SU-DHL-6 (cell line): Measurements from ENCODE around the gene GRIK4.

Experiments used
- H2AFZ ChIP-seq: fragments of 200-600 bp; sonication (generic); 2 replicates; pipeline ENCODE4 v1.6.1; 2014; ENCODE audit warnings: low read depth, mild to moderate bottlenecking, moderate library complexity, mixed read lengths, antibody characterized with exemption, low read length; ENCODE audit not compliant: severe bottlenecking
- H3F3A ChIP-seq: fragments of 200-600 bp; shearing (Covaris generic); 2 replicates; pipeline ENCODE4 v1.6.0; 2016; ENCODE audit warnings: antibody characterized with exemption, mild to moderate bottlenecking; ENCODE audit not compliant: insufficient read depth
- H3K27ac ChIP-seq: fragments of 200-600 bp; sonication (generic); 2 replicates; pipeline ENCODE4 v1.5.1; 2016; ENCODE audit warnings: low read depth, mild to moderate bottlenecking, low read length, moderate library complexity, mixed read lengths
- H3K27me3 ChIP-seq: fragments of 200-600 bp; sonication (generic), shearing (Covaris generic); 2 replicates; pipeline ENCODE4 v1.6.0; 2014; ENCODE audit warnings: mild to moderate bottlenecking, low read length
- H3K36me3 ChIP-seq: fragments of 200-600 bp; sonication (generic); 2 replicates; pipeline ENCODE4 v1.6.1; 2014; ENCODE audit warnings: mild to moderate bottlenecking, low read length, mixed read lengths
- H3K4me2 ChIP-seq: fragments of 300-600, 200-600 bp; shearing (Covaris generic), sonication (generic); 2 replicates; pipeline ENCODE4 v1.6.0; 2014; ENCODE audit warnings: low read length, low read depth, mild to moderate bottlenecking; ENCODE audit not compliant: poor library complexity, severe bottlenecking
- H3K4me3 ChIP-seq: fragments of 200-600 bp; sonication (generic); 2 replicates; pipeline ENCODE4 v1.5.1; 2014; ENCODE audit warnings: antibody characterized with exemption, low read length, mild to moderate bottlenecking, mixed read lengths; ENCODE audit not compliant: insufficient read depth, poor library complexity, severe bottlenecking
- H3K79me2 ChIP-seq: fragments of 200-600 bp; sonication (generic); 2 replicates; pipeline ENCODE4 v1.6.1; 2014; ENCODE audit warnings: mild to moderate bottlenecking, low read length, moderate library complexity; ENCODE audit not compliant: insufficient read depth
- H3K9ac ChIP-seq: fragments of 200-600 bp; sonication (generic); 2 replicates; pipeline ENCODE4 v1.7.0; 2014; ENCODE audit warnings: mild to moderate bottlenecking, low read length
- H3K9me2 ChIP-seq: fragments of 200-600 bp; sonication (generic); replicated peaks from 2 replicates; pipeline ENCODE4 v1.6.1; 2014; ENCODE audit warnings: low read length; ENCODE audit not compliant: insufficient read depth
- H3K9me3 ChIP-seq: fragments of 200-600 bp; sonication (generic); 2 replicates; pipeline ENCODE4 v1.6.1; 2014; ENCODE audit warnings: low read length, mixed read lengths; ENCODE audit not compliant: insufficient read depth
- H4K20me1 ChIP-seq: fragments of 200-600 bp; sonication (generic); 2 replicates; pipeline ENCODE4 v1.6.1; 2014; ENCODE audit warnings: low read depth, mild to moderate bottlenecking, antibody characterized with exemption, low read length, moderate library complexity, mixed read lengths
- EZH2phosphoT487 ChIP-seq: fragments of 200-600 bp; sonication (generic), shearing (Covaris generic); conservative IDR thresholded peaks from 2 replicates; pipeline ENCODE4 v1.6.1; 2018; ENCODE audit warnings: mild to moderate bottlenecking, antibody characterized with exemption, low read length, moderate library complexity, mixed read lengths
- TF ChIP-seq, protein P1 (sequence below): fragments of 200-600 bp; sonication (generic); IDR thresholded peaks from one replicate; pipeline ENCODE4 v1.5.1; 2017; ENCODE audit warnings: antibody characterized with exemption, mild to moderate bottlenecking, low read length, moderate library complexity; ENCODE audit not compliant: insufficient read depth, poor library complexity, severe bottlenecking

GRIK4 gene

DNA sequence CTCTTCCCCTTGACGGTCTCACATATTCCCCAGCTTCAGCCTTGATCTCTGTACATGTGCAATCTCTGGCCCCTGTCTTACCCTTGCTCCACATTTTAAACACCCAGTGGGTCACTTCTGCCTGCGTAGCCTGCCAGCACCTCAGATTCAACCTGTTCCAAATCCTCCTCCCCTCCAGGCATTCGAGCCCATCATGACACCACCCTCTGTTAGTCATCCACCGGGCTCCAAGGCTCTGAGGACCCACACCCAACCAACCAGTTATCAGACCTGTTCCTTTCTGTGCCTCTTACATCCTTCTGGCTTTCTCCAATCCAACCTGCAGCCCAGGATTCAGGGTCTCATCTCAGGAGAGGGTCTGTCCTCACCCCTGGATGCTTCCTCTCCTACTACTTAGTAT, 392.6 kb downstream of the GRIK4 start:
- no peak overlapping the region for H2AFZ ChIP-seq
- no peak for TF ChIP-seq EZH2phosphoT487
- TF ChIP-seq, protein P1, sequence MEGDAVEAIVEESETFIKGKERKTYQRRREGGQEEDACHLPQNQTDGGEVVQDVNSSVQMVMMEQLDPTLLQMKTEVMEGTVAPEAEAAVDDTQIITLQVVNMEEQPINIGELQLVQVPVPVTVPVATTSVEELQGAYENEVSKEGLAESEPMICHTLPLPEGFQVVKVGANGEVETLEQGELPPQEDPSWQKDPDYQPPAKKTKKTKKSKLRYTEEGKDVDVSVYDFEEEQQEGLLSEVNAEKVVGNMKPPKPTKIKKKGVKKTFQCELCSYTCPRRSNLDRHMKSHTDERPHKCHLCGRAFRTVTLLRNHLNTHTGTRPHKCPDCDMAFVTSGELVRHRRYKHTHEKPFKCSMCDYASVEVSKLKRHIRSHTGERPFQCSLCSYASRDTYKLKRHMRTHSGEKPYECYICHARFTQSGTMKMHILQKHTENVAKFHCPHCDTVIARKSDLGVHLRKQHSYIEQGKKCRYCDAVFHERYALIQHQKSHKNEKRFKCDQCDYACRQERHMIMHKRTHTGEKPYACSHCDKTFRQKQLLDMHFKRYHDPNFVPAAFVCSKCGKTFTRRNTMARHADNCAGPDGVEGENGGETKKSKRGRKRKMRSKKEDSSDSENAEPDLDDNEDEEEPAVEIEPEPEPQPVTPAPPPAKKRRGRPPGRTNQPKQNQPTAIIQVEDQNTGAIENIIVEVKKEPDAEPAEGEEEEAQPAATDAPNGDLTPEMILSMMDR = no peak

GRCh38 chr11:120906766-120907165, 395.2 kb downstream of the GRIK4 start:
- Histone ChIP-seq H3K4me3 (no peak overlapping the region), H3K27me3 (no peaks in the 10 kb centered on the region), H3K4me2 (no peak overlapping the region), H3F3A (no peaks in the 10 kb centered on the region), H3K27ac (no peak overlapping the region), H2AFZ (no peak overlapping the region), H4K20me1 (no peaks in the 10 kb centered on the region), H3K9me2 (no peaks in the 10 kb centered on the region), H3K79me2 (no peaks in the 10 kb centered on the region), H3K9ac (no peak overlapping the region), H3K36me3 (no peaks in the 10 kb centered on the region), H3K9me3 (no peaks in the 10 kb centered on the region)
- TF ChIP-seq, protein P1 = no peak
- no peak for TF ChIP-seq EZH2phosphoT487

More for the DNA sequence above, 392.6 kb downstream of the GRIK4 start:
- Histone ChIP-seq H3K9ac (no peak overlapping the region), H3K36me3 (no peaks in the 10 kb centered on the region), H3K9me2 (no peaks in the 10 kb centered on the region), H3K27ac (no peak overlapping the region), H4K20me1 (no peaks in the 10 kb centered on the region), H3K9me3 (no peaks in the 10 kb centered on the region), H3K4me3 (no peak overlapping the region), H3K27me3 (no peaks in the 10 kb centered on the region), H3K4me2 (no peak overlapping the region), H3F3A (no peaks in the 10 kb centered on the region), H3K79me2 (no peaks in the 10 kb centered on the region)

DNA sequence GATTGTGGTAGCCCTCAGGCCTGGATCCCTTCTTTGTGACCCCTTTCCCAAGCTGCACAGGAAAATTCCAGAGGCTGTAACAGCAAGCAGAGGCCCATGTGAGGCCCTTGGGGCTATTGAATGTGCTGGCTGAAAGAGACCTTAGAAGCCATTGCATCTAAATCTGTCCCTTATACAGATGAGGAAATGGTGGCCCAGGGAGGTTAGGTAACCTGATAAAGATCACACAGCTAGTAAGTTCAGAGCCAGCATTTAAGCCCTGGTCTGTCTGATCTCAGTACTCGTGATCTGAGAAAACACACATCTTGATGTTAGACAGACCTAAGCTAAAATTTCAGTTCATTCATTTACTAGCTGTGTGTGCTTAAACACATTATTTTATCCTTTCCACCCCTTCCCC, 396.4 kb downstream of the GRIK4 start:
- H3K27me3 ChIP-seq = no peaks in the 10 kb centered on the region

More for the DNA sequence above, 396.4 kb downstream of the GRIK4 start:
- Histone ChIP-seq H3K4me3 (no peak overlapping the region), H3K9me3 (no peaks in the 10 kb centered on the region), H3K27ac (no peak overlapping the region), H3K9me2 (no peaks in the 10 kb centered on the region), H3K4me2 (no peak overlapping the region), H2AFZ (no peak overlapping the region), H4K20me1 (no peaks in the 10 kb centered on the region), H3K36me3 (no peaks in the 10 kb centered on the region), H3K9ac (no peak overlapping the region), H3F3A (no peaks in the 10 kb centered on the region), H3K79me2 (no peaks in the 10 kb centered on the region)
- no peak for TF ChIP-seq EZH2phosphoT487
- TF ChIP-seq, protein P1 = no peak
